GM12891 (cell line): Measurements from ENCODE around the gene LELP1.

Experiments
- POLR2A ChIP-seq: IDR thresholded peaks from 2 replicates; pipeline ENCODE4 v1.6.1; 2011; ENCODE audit warnings: low read depth, low read length, control low read depth
- POLR2AphosphoS5 ChIP-seq: IDR thresholded peaks from 2 replicates; pipeline ENCODE4 v1.6.1; 2011; ENCODE audit warnings: low read depth, low read length, control low read depth
- POU2F2 ChIP-seq: IDR thresholded peaks from 2 replicates; pipeline ENCODE4 v1.6.1; 2011; ENCODE audit warnings: low read depth, mild to moderate bottlenecking, control low read depth, low read length, moderate library complexity
- SPI1 ChIP-seq: IDR thresholded peaks from 2 replicates; pipeline ENCODE4 v1.6.1; 2011; ENCODE audit warnings: low read depth, low read length, control low read depth
- TAF1 ChIP-seq: IDR thresholded peaks from 2 replicates; pipeline ENCODE4 v1.6.1; 2011; ENCODE audit warnings: low read depth, low read length, control low read depth

GRCh38 chr1:153231363-153231762 lies 28.1 kb downstream of the LELP1 start:
- TF ChIP-seq POLR2AphosphoS5 (no peak), POLR2A (no peak), TAF1 (no peak), POU2F2 (no peak), SPI1 (no peak)
